ENCODE results near the gene PTPRK. TPM values are rescaled to one million over a fixed set of nuclear protein-coding genes. Genes with fewer than 3 reads are reported as not detected.

PTPRK gene
- total RNA-seq, 1 donor from 2014 or later: 18.4 TPM

- Histone ChIP-seq H3K4me3 (no peak overlapping the region), H3K36me3 (no peaks in the 10 kb centered on the region), H3K27ac (replicated peaks) (no peak overlapping the region), H3K27me3 (ENCODE audit: low read depth) (no peaks in the 10 kb centered on the region), H3K9me3 (replicated peaks) (no peaks in the 10 kb centered on the region), H3K4me1 (peaks cover 33% of the 10 kb centered on the region)
- no peak for TF ChIP-seq CTCF (IDR thresholded peaks at IDR 0.05; ENCODE audit: borderline replicate concordance)
- intact Hi-C loops (cut with micrococcal nuclease): no loop called here
- no peak for DNase-seq
Measured at GRCh38 chr6:128403618-128404444, 116.6 kb downstream of the PTPRK start.

GRCh38 chr6:128400875-128401274 lies 119.5 kb downstream of the PTPRK start:
- Histone ChIP-seq H3K27me3 (ENCODE audit: low read depth) (no peaks in the 10 kb centered on the region), H3K27ac (replicated peaks) (no peak overlapping the region), H3K4me1 (peaks cover 28% of the 10 kb centered on the region), H3K9me3 (replicated peaks) (no peaks in the 10 kb centered on the region), H3K36me3 (peaks cover 3% of the 10 kb centered on the region), H3K4me3 (no peak overlapping the region)
- intact Hi-C loops (cut with micrococcal nuclease): no loop called here
- DNase-seq: no peak
- no peak for TF ChIP-seq CTCF (IDR thresholded peaks at IDR 0.05; ENCODE audit: borderline replicate concordance)

- peaks cover 3% of the 10 kb centered on the region for H3K36me3 ChIP-seq
- H3K27me3 ChIP-seq (ENCODE audit: low read depth): no peaks in the 10 kb centered on the region
- no peaks in the 10 kb centered on the region for H3K9me3 ChIP-seq (replicated peaks)
- H3K27ac ChIP-seq (replicated peaks): no peak overlapping the region
- H3K4me1 ChIP-seq: peaks cover 44% of the 10 kb centered on the region
- intact Hi-C loops (cut with micrococcal nuclease): no loop called here
- no peak for DNase-seq
- TF ChIP-seq CTCF (IDR thresholded peaks at IDR 0.05; ENCODE audit: borderline replicate concordance): no peak
- H3K4me3 ChIP-seq: no peak overlapping the region
Measured at GRCh38 chr6:128397996-128398395, 122.4 kb downstream of the PTPRK start.

- intact Hi-C loops (cut with micrococcal nuclease): no loop called here
- no peak overlapping the region for H3K4me3 ChIP-seq
- no peaks in the 10 kb centered on the region for H3K9me3 ChIP-seq (replicated peaks)
- no peak for DNase-seq
- TF ChIP-seq CTCF (IDR thresholded peaks at IDR 0.05; ENCODE audit: borderline replicate concordance): no peak
- peaks cover 3% of the 10 kb centered on the region for H3K36me3 ChIP-seq
- H3K4me1 ChIP-seq: peaks cover 36% of the 10 kb centered on the region
- no peaks in the 10 kb centered on the region for H3K27me3 ChIP-seq (ENCODE audit: low read depth)
- H3K27ac ChIP-seq (replicated peaks): no peak overlapping the region
Measured at GRCh38 chr6:128395596-128395995, 124.8 kb downstream of the PTPRK start.

- peaks cover 36% of the 10 kb centered on the region for H3K4me1 ChIP-seq
- no peak for DNase-seq
- H3K27ac ChIP-seq (replicated peaks): no peak overlapping the region
- H3K9me3 ChIP-seq (replicated peaks): no peaks in the 10 kb centered on the region
- no peak overlapping the region for H3K4me3 ChIP-seq
- intact Hi-C loops (cut with micrococcal nuclease): no loop called here
- H3K27me3 ChIP-seq (ENCODE audit: low read depth): no peaks in the 10 kb centered on the region
- H3K36me3 ChIP-seq: peaks cover 3% of the 10 kb centered on the region
- TF ChIP-seq CTCF (IDR thresholded peaks at IDR 0.05; ENCODE audit: borderline replicate concordance): no peak
Measured at GRCh38 chr6:128395188-128395587, 125.2 kb downstream of the PTPRK start.

Measured in left ventricle myocardium inferior (tissue), 1 donor.